Measurements from ENCODE around the gene HMGB1.
A peak's percentile ranks its signal among the peaks of the same experiment; 100 is the strongest.

Gene HMGB1

GRCh38 chr13:30496147-30496546, 30.4 kb upstream of the HMGB1 start:
- H3K27ac ChIP-seq, result no peak overlapping the region
- TF ChIP-seq CTCF (conservative IDR thresholded peaks at IDR 0.05), result no peak

GRCh38 chr13:30495746-30496145, 30.0 kb upstream of the HMGB1 start:
- no peak for TF ChIP-seq CTCF (conservative IDR thresholded peaks at IDR 0.05)
- H3K27ac ChIP-seq, result no peak overlapping the region

GRCh38 chr13:30493658-30494381, 28.1 kb upstream of the HMGB1 start:
- no peak overlapping the region for H3K27ac ChIP-seq
- no peak for TF ChIP-seq CTCF (conservative IDR thresholded peaks at IDR 0.05)

- H3K27ac ChIP-seq, result peak overlapping the region; percentile 62
- no peak for TF ChIP-seq CTCF (conservative IDR thresholded peaks at IDR 0.05)
These were observed 21.3 kb upstream of the HMGB1 start for GRCh38 chr13:30487075-30487470.

GRCh38 chr13:30486230-30487074, 20.7 kb upstream of the HMGB1 start:
- TF ChIP-seq CTCF (conservative IDR thresholded peaks at IDR 0.05), result no peak

GRCh38 chr13:30481241-30481760, 15.6 kb upstream of the HMGB1 start:
- no peak for TF ChIP-seq CTCF (conservative IDR thresholded peaks at IDR 0.05)
- no peak overlapping the region for H3K27ac ChIP-seq

More at GRCh38 chr13:30486230-30487074, 20.7 kb upstream of the HMGB1 start:
- H3K27ac ChIP-seq, result peak overlapping the region; percentile 62

- no peak for TF ChIP-seq CTCF (conservative IDR thresholded peaks at IDR 0.05)
- no peak overlapping the region for H3K27ac ChIP-seq
These were observed 14.7 kb upstream of the HMGB1 start for GRCh38 chr13:30480292-30480950.
